GM18526 (cell line): ENCODE measurements around the gene TFAP2A.

Source experiments
- POLR2A ChIP-seq: IDR thresholded peaks from 3 replicates; pipeline ENCODE4 v1.6.1; 2011; ENCODE audit not compliant: insufficient read length; ENCODE audit errors: extremely low read depth

Gene TFAP2A

GRCh38 chr6:10414756-10415616, at the start of gene TFAP2A:
TSS of gene TFAP2A (minus strand) at chr6:10415074. CDS start at chr6:10414991, 83 bp downstream.
- TF ChIP-seq POLR2A: no peak

GRCh38 chr6:10463491-10464481, 48.9 kb upstream of the TFAP2A start:
- no peak for TF ChIP-seq POLR2A

- TF ChIP-seq POLR2A: no peak
Observed at GRCh38 chr6:10463040-10463439, 48.2 kb upstream of the TFAP2A start.

GRCh38 chr6:10461850-10462249, 47.0 kb upstream of the TFAP2A start:
- no peak for TF ChIP-seq POLR2A

GRCh38 chr6:10460096-10460495, 45.2 kb upstream of the TFAP2A start:
- no peak for TF ChIP-seq POLR2A

GRCh38 chr6:10458287-10458686, 43.4 kb upstream of the TFAP2A start:
- no peak for TF ChIP-seq POLR2A

GRCh38 chr6:10453596-10453995, 38.7 kb upstream of the TFAP2A start:
- no peak for TF ChIP-seq POLR2A

- no peak for TF ChIP-seq POLR2A
Observed at GRCh38 chr6:10451828-10452509, 37.1 kb upstream of the TFAP2A start.

- no peak for TF ChIP-seq POLR2A
Observed at GRCh38 chr6:10451394-10451793, 36.5 kb upstream of the TFAP2A start.

GRCh38 chr6:10449751-10450150, 34.9 kb upstream of the TFAP2A start:
- no peak for TF ChIP-seq POLR2A

- no peak for TF ChIP-seq POLR2A
Observed at GRCh38 chr6:10448096-10448495, 33.2 kb upstream of the TFAP2A start.

- TF ChIP-seq POLR2A: no peak
Observed at GRCh38 chr6:10446548-10446947, 31.7 kb upstream of the TFAP2A start.

- TF ChIP-seq POLR2A: no peak
Observed at GRCh38 chr6:10441655-10442009, 26.8 kb upstream of the TFAP2A start.

- no peak for TF ChIP-seq POLR2A
Observed at GRCh38 chr6:10441004-10441654, 26.3 kb upstream of the TFAP2A start.

- TF ChIP-seq POLR2A: no peak
Observed at GRCh38 chr6:10437891-10438290, 23.0 kb upstream of the TFAP2A start.
